Fibroblast of pulmonary artery (primary cell): Measurements from ENCODE around the gene ZNF771.

Experiments used
- DNase-seq: peaks from one replicate; pipeline ENCODE4 v3.0.0-alpha.2; 2010; ENCODE audit warnings: low read depth
- H3K4me3 ChIP-seq: replicated peaks from 2 replicates; pipeline ENCODE4 v1.5.1; 2011; ENCODE audit warnings: low read depth, mild to moderate bottlenecking, control low read depth, low read length, moderate library complexity
- TF ChIP-seq, protein P1 (sequence below): IDR thresholded peaks from 2 replicates; pipeline ENCODE4 v1.5.1; 2011; ENCODE audit warnings: mild to moderate bottlenecking, control low read depth, low read length, inconsistent platforms; ENCODE audit errors: missing control alignments

The ZNF771 gene

DNA sequence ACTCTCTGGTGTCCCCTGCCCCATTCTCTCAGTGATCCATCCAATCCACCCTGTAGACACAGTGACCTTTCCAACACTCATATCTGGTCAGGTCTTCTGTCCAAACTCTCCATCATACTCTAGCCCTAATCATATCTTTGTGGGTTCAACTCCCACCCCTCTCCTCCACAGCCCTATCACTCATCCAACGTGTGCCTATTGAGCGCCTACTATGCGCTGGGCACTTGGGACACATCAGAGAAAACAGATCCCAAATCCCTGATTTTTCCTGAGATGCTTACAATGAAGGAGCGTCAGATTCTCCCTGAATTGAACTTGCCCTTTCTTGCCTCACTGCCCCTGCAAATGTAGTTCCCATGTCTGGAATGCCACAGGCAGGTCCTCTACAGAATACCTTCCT lies 20.6 kb downstream of the ZNF771 start:
- no peak overlapping the region for H3K4me3 ChIP-seq
- DNase-seq, result no peak
- TF ChIP-seq, protein P1, sequence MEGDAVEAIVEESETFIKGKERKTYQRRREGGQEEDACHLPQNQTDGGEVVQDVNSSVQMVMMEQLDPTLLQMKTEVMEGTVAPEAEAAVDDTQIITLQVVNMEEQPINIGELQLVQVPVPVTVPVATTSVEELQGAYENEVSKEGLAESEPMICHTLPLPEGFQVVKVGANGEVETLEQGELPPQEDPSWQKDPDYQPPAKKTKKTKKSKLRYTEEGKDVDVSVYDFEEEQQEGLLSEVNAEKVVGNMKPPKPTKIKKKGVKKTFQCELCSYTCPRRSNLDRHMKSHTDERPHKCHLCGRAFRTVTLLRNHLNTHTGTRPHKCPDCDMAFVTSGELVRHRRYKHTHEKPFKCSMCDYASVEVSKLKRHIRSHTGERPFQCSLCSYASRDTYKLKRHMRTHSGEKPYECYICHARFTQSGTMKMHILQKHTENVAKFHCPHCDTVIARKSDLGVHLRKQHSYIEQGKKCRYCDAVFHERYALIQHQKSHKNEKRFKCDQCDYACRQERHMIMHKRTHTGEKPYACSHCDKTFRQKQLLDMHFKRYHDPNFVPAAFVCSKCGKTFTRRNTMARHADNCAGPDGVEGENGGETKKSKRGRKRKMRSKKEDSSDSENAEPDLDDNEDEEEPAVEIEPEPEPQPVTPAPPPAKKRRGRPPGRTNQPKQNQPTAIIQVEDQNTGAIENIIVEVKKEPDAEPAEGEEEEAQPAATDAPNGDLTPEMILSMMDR, result no peak

DNA sequence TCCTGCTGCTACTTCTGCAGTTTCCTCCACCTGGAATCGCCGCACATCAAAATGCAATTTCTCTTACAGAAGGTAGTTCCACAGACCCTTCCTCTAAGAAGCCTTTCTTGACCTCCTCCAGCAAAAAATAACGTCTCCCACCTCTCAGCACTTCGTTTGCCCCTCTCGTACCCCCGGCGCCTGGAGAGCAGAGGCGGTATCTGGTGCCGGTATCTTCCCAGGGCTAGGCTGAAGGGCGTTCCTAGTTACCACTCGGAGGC lies 21.9 kb downstream of the ZNF771 start:
- H3K4me3 ChIP-seq, result peak overlapping the region; percentile 85
- no peak for DNase-seq
- TF ChIP-seq, protein P1, result no peak

DNA sequence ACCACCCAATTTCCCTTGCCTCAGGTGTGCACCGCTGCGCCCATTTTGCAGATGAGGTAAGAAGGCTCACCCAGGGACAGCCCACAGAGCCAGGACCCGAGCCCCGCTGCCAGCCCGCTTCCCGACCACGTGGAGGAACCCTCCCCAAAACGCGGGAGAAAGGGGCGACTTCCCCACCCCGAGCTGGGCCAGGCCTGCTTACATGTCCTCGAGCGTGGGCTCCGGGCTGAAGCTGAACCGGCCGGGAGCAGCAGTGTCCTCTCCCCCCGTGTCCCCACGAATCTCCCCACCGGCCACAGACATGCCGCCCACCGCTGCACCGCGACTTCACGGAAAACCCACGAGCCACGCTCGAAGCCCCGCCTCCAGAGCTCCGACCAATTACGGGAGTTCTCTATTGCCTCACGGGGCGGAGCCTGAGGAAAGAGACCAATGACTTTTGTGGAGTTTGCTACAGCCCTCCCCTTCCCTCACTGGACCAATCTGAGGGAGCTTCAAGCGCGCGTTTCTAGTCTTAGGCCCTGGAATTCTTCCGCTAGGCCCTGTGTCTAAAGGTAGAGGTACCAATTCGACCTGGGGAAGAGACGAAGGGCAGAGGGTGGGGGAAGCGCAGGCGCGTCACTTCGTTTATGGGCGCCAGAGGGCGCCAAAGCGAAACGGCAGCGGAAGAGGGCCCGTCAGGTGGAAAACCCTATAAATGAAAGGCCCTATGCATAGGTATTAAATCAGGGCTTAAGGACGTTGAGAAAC lies 22.4 kb downstream of the ZNF771 start, which contains the start of gene DCTPP1:
TSS of gene DCTPP1 (minus strand) at position 353 of the 750 bp plus-strand sequence. CDS start at position 303, 50 bp downstream.
- peak within 1 kb of the TSS; percentile 85 for H3K4me3 ChIP-seq
- TF ChIP-seq, protein P1, result peak; percentile 73
- peak; percentile 99 for DNase-seq

DNA sequence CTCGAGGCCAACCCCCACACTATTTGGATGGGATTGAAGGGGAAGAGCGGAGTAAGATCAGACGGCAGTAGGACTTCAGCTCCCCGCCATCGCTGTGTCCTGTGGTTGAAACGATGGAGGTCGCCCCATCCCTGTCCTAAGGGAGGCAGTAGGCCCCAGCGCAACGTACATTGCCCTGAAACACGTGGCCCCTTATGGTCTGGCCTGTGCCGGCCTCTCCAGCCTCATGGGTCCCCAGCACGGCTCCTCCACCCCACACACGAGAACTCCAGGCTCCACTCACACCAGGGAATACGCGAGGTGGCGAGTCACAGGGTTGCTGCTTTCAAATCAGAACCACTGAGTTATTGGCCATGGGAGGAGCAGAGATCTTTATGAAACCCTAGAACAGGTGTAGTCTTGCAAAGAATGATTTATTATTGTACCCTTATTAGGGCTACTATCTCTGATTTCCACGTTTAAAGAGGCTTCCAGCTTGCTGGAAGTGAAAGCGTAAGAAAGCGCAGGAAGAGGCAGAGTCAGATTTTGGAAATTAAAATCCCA lies 23.1 kb downstream of the ZNF771 start:
- no peak for DNase-seq

DNA sequence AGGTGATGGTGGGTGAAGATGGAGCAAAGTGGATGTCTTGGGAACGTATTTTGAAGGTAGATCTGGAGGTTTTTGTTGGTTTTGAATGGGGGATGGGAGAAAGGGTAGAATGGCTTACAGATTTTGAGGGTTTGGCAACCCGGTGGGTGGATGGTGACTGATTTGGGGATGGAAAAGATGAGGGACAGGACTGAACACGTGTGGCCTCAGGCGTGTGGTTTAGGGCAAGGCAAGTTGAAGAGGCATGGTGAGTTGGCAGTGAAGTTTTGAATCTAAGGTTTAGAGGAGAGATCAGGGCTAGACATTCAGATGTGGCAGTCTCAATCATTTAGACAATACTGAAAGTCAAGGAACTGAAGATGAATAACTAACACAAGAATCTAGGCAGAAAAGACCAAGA lies 27.4 kb downstream of the ZNF771 start:
- DNase-seq, result no peak
- TF ChIP-seq, protein P1, result no peak
- no peak overlapping the region for H3K4me3 ChIP-seq

More for the DNA sequence above, 23.1 kb downstream of the ZNF771 start:
- peak overlapping the region; percentile 85 for H3K4me3 ChIP-seq
- TF ChIP-seq, protein P1, result no peak

DNA sequence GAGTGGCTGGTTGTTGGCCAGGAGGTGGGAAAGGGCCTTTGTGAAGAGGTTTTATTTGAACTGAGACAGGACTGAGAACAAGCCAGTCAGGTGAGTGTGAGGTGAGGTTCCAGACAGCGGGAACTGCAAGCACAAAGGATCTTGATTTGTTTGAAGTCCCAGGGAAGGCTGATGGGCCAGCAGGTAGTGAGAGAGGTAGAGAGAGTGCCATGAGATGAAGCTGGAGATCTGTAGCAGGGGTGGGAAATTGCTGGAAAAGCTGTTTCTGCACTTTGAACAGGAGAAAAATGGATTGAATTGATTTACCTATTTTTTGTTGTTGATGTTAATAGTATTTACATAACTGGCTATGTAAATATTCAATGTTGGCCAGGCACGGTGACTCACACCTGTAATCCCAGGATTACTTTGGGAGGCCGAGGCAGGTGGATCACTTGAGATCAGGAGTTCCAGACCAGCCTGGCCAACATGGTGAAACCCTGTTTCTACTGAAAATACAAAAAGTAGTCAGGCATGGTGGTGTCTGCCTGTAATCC lies 30.2 kb downstream of the ZNF771 start:
- TF ChIP-seq, protein P1, result no peak
- DNase-seq, result no peak
- H3K4me3 ChIP-seq, result no peak overlapping the region
